ENCODE results near the gene SLC46A2.

The SLC46A2 gene

GRCh38 chr9:112867275-112867991 lies 23.2 kb downstream of the SLC46A2 start:
- DNase-seq (ENCODE audit: low read depth): peak; percentile 72
- Histone ChIP-seq H3K9ac (ENCODE audit: low read length) (no peak overlapping the region), H3K27me3 (replicated peaks; ENCODE audit: control insufficient read depth, insufficient read depth, low read length) (no peaks in the 10 kb centered on the region), H3K9me3 (ENCODE audit: control insufficient read depth, low read length) (no peaks in the 10 kb centered on the region), H3K4me3 (ENCODE audit: low read length) (no peak overlapping the region), H3K4me1 (ENCODE audit: control insufficient read depth, insufficient read depth, low read length) (peaks cover 28% of the 10 kb centered on the region), H3K36me3 (ENCODE audit: control insufficient read depth, insufficient read depth, low read length, severe bottlenecking) (no peaks in the 10 kb centered on the region)

- Histone ChIP-seq H3K27me3 (replicated peaks; ENCODE audit: control insufficient read depth, insufficient read depth, low read length) (no peaks in the 10 kb centered on the region), H3K4me1 (ENCODE audit: control insufficient read depth, insufficient read depth, low read length) (peaks cover 35% of the 10 kb centered on the region), H3K9me3 (ENCODE audit: control insufficient read depth, low read length) (no peaks in the 10 kb centered on the region), H3K4me3 (ENCODE audit: low read length) (no peak overlapping the region), H3K36me3 (ENCODE audit: control insufficient read depth, insufficient read depth, low read length, severe bottlenecking) (no peaks in the 10 kb centered on the region), H3K9ac (ENCODE audit: low read length) (no peak overlapping the region)
- DNase-seq (ENCODE audit: low read depth): no peak
Measured at GRCh38 chr9:112866662-112867274, 23.9 kb downstream of the SLC46A2 start.

GRCh38 chr9:112864982-112865381 lies 25.7 kb downstream of the SLC46A2 start:
- H3K4me1 ChIP-seq (ENCODE audit: control insufficient read depth, insufficient read depth, low read length): peaks cover 51% of the 10 kb centered on the region
- no peaks in the 10 kb centered on the region for H3K27me3 ChIP-seq (replicated peaks; ENCODE audit: control insufficient read depth, insufficient read depth, low read length)
- H3K36me3 ChIP-seq (ENCODE audit: control insufficient read depth, insufficient read depth, low read length, severe bottlenecking): no peaks in the 10 kb centered on the region
- DNase-seq (ENCODE audit: low read depth): no peak
- no peak overlapping the region for H3K4me3 ChIP-seq (ENCODE audit: low read length)
- no peak overlapping the region for H3K9ac ChIP-seq (ENCODE audit: low read length)
- H3K9me3 ChIP-seq (ENCODE audit: control insufficient read depth, low read length): no peaks in the 10 kb centered on the region

GRCh38 chr9:112864403-112864802 lies 26.3 kb downstream of the SLC46A2 start:
- Histone ChIP-seq H3K27me3 (replicated peaks; ENCODE audit: control insufficient read depth, insufficient read depth, low read length) (no peaks in the 10 kb centered on the region), H3K4me1 (ENCODE audit: control insufficient read depth, insufficient read depth, low read length) (peaks cover 54% of the 10 kb centered on the region), H3K36me3 (ENCODE audit: control insufficient read depth, insufficient read depth, low read length, severe bottlenecking) (no peaks in the 10 kb centered on the region), H3K4me3 (ENCODE audit: low read length) (no peak overlapping the region), H3K9ac (ENCODE audit: low read length) (no peak overlapping the region), H3K9me3 (ENCODE audit: control insufficient read depth, low read length) (no peaks in the 10 kb centered on the region)
- DNase-seq (ENCODE audit: low read depth): no peak

- Histone ChIP-seq H3K4me3 (ENCODE audit: low read length) (peak overlapping the region; percentile 19), H3K36me3 (ENCODE audit: control insufficient read depth, insufficient read depth, low read length, severe bottlenecking) (no peaks in the 10 kb centered on the region), H3K9me3 (ENCODE audit: control insufficient read depth, low read length) (no peaks in the 10 kb centered on the region), H3K4me1 (ENCODE audit: control insufficient read depth, insufficient read depth, low read length) (peaks cover 61% of the 10 kb centered on the region), H3K9ac (ENCODE audit: low read length) (peak overlapping the region; percentile 69), H3K27me3 (replicated peaks; ENCODE audit: control insufficient read depth, insufficient read depth, low read length) (no peaks in the 10 kb centered on the region)
- DNase-seq (ENCODE audit: low read depth): no peak
Measured at GRCh38 chr9:112863746-112864145, 26.9 kb downstream of the SLC46A2 start.

GRCh38 chr9:112863214-112863613 lies 27.5 kb downstream of the SLC46A2 start:
- Histone ChIP-seq H3K27me3 (replicated peaks; ENCODE audit: control insufficient read depth, insufficient read depth, low read length) (no peaks in the 10 kb centered on the region), H3K4me3 (ENCODE audit: low read length) (no peak overlapping the region), H3K4me1 (ENCODE audit: control insufficient read depth, insufficient read depth, low read length) (peaks cover 65% of the 10 kb centered on the region), H3K36me3 (ENCODE audit: control insufficient read depth, insufficient read depth, low read length, severe bottlenecking) (no peaks in the 10 kb centered on the region), H3K9ac (ENCODE audit: low read length) (peak overlapping the region; percentile 69), H3K9me3 (ENCODE audit: control insufficient read depth, low read length) (no peaks in the 10 kb centered on the region)
- peak; percentile 81 for DNase-seq (ENCODE audit: low read depth)

- no peaks in the 10 kb centered on the region for H3K36me3 ChIP-seq (ENCODE audit: control insufficient read depth, insufficient read depth, low read length, severe bottlenecking)
- H3K4me1 ChIP-seq (ENCODE audit: control insufficient read depth, insufficient read depth, low read length): peaks cover 61% of the 10 kb centered on the region
- no peaks in the 10 kb centered on the region for H3K9me3 ChIP-seq (ENCODE audit: control insufficient read depth, low read length)
- H3K4me3 ChIP-seq (ENCODE audit: low read length): peak overlapping the region; percentile 41
- no peak for DNase-seq (ENCODE audit: low read depth)
- no peaks in the 10 kb centered on the region for H3K27me3 ChIP-seq (replicated peaks; ENCODE audit: control insufficient read depth, insufficient read depth, low read length)
- peak overlapping the region; percentile 69 for H3K9ac ChIP-seq (ENCODE audit: low read length)
Measured at GRCh38 chr9:112861638-112862555, 28.8 kb downstream of the SLC46A2 start.

GRCh38 chr9:112861155-112861554 lies 29.5 kb downstream of the SLC46A2 start:
- Histone ChIP-seq H3K27me3 (replicated peaks; ENCODE audit: control insufficient read depth, insufficient read depth, low read length) (no peaks in the 10 kb centered on the region), H3K4me1 (ENCODE audit: control insufficient read depth, insufficient read depth, low read length) (peaks cover 61% of the 10 kb centered on the region), H3K9me3 (ENCODE audit: control insufficient read depth, low read length) (no peaks in the 10 kb centered on the region), H3K9ac (ENCODE audit: low read length) (peak overlapping the region; percentile 69), H3K4me3 (ENCODE audit: low read length) (no peak overlapping the region), H3K36me3 (ENCODE audit: control insufficient read depth, insufficient read depth, low read length, severe bottlenecking) (no peaks in the 10 kb centered on the region)
- DNase-seq (ENCODE audit: low read depth): no peak

- no peak for DNase-seq (ENCODE audit: low read depth)
- Histone ChIP-seq H3K9ac (ENCODE audit: low read length) (no peak overlapping the region), H3K4me1 (ENCODE audit: control insufficient read depth, insufficient read depth, low read length) (peaks cover 61% of the 10 kb centered on the region), H3K36me3 (ENCODE audit: control insufficient read depth, insufficient read depth, low read length, severe bottlenecking) (no peaks in the 10 kb centered on the region), H3K9me3 (ENCODE audit: control insufficient read depth, low read length) (no peaks in the 10 kb centered on the region), H3K4me3 (ENCODE audit: low read length) (no peak overlapping the region), H3K27me3 (replicated peaks; ENCODE audit: control insufficient read depth, insufficient read depth, low read length) (no peaks in the 10 kb centered on the region)
Measured at GRCh38 chr9:112860451-112860850, 30.2 kb downstream of the SLC46A2 start.

- peak overlapping the region; percentile 59 for H3K9ac ChIP-seq (ENCODE audit: low read length)
- peak; percentile 22 for DNase-seq (ENCODE audit: low read depth)
- no peaks in the 10 kb centered on the region for H3K36me3 ChIP-seq (ENCODE audit: control insufficient read depth, insufficient read depth, low read length, severe bottlenecking)
- peaks cover 51% of the 10 kb centered on the region for H3K4me1 ChIP-seq (ENCODE audit: control insufficient read depth, insufficient read depth, low read length)
- peak overlapping the region; percentile 42 for H3K4me3 ChIP-seq (ENCODE audit: low read length)
- no peaks in the 10 kb centered on the region for H3K27me3 ChIP-seq (replicated peaks; ENCODE audit: control insufficient read depth, insufficient read depth, low read length)
- no peaks in the 10 kb centered on the region for H3K9me3 ChIP-seq (ENCODE audit: control insufficient read depth, low read length)
Measured at GRCh38 chr9:112858625-112859147, 32.0 kb downstream of the SLC46A2 start.

- no peaks in the 10 kb centered on the region for H3K9me3 ChIP-seq (ENCODE audit: control insufficient read depth, low read length)
- no peak overlapping the region for H3K4me3 ChIP-seq (ENCODE audit: low read length)
- peak overlapping the region; percentile 59 for H3K9ac ChIP-seq (ENCODE audit: low read length)
- H3K27me3 ChIP-seq (replicated peaks; ENCODE audit: control insufficient read depth, insufficient read depth, low read length): no peaks in the 10 kb centered on the region
- DNase-seq (ENCODE audit: low read depth): no peak
- H3K4me1 ChIP-seq (ENCODE audit: control insufficient read depth, insufficient read depth, low read length): peaks cover 44% of the 10 kb centered on the region
- H3K36me3 ChIP-seq (ENCODE audit: control insufficient read depth, insufficient read depth, low read length, severe bottlenecking): no peaks in the 10 kb centered on the region
Measured at GRCh38 chr9:112858005-112858404, 32.7 kb downstream of the SLC46A2 start.

Measured in adipocyte (in vitro differentiated cells).